DOHH2 (cell line): ENCODE results near the gene APAF1.
"Not testable (repeated sequence)": the region's sequence is repeated elsewhere in the genome, so short reads cannot be mapped to it uniquely, and the experiment has no call there.

Experiments
- CTCF ChIP-seq: fragments of 200-600 bp; sonication (generic); IDR thresholded peaks from one replicate; pipeline ENCODE4 v1.5.1; 2014; ENCODE audit warnings: antibody characterized with exemption, mild to moderate bottlenecking, low read depth, low read length; ENCODE audit not compliant: poor library complexity, severe bottlenecking
- EZH2phosphoT487 ChIP-seq: fragments of 200-600 bp; sonication (generic); IDR thresholded peaks from 2 replicates; pipeline ENCODE4 v1.6.1; 2017; ENCODE audit warnings: borderline replicate concordance, mild to moderate bottlenecking, antibody characterized with exemption, low read length, moderate library complexity, mixed read lengths

GRCh38 chr12:98755855-98756254 is 110.8 kb downstream of the APAF1 start:
- TF ChIP-seq CTCF, EZH2phosphoT487: not testable (repeated sequence)
